ENCODE data around the gene FCRL5. TPM values are rescaled to one million over a fixed set of nuclear protein-coding genes. Genes with fewer than 3 reads are reported as not detected.

Gene FCRL5
- total and polyA plus RNA-seq, 9 of the 15 experiments (the other 6 are each of a cell fraction or from before 2014, with no cell fraction given): not detected

DNA sequence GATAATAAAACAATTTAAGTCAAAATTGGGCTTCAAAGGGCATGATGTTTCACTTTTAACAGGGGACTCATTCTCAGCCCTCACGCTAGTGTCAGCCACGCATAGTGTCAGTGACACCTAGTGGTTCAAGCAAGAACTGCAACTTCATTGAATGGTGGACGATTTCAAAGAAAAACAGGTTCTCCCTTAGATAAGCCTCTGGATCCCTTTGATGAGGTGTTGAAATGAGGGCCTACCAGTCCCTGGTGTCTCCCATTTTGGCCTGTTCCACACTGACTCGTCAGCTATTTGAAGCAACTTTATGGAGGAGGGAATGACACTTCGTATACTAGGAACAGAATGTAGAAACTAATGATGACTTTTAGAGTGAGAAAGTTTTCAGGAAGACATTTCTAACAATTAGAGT lies 56.2 kb downstream of the FCRL5 start (continued):
- TF ChIP-seq ADNP (tag; IDR thresholded peaks at IDR 0.05) (no peak), JUND (IDR thresholded peaks at IDR 0.05; ENCODE audit: borderline replicate concordance, low read depth, low read length) (peak; percentile 43; the same call in 1 of the 2 replicates), JUND (tag; IDR thresholded peaks at IDR 0.05; ENCODE audit: borderline replicate concordance, low read depth, low read length) (no peak), SAFB (IDR thresholded peaks at IDR 0.05; ENCODE audit: borderline replicate concordance, low read depth, low read length) (no peak), KLF16 (IDR thresholded peaks at IDR 0.05) (0 out of 2 replicates have a peak, but pooled peaks have one; percentile 15), STAG1 (CRISPR knock-in tag; IDR thresholded peaks at IDR 0.05; ENCODE audit: borderline replicate concordance) (peak; percentile 82), NFYB (IDR thresholded peaks at IDR 0.05; ENCODE audit: extremely low read depth, insufficient read length) (no peak), NFE2 (IDR thresholded peaks at IDR 0.05; ENCODE audit: low read depth) (peak; percentile 35; the same call in 1 of the 2 replicates), FUS (optimal IDR thresholded peaks at IDR 0.05; ENCODE audit: low read depth, low read length) (no peak), ZNF561 (CRISPR knock-in tag; conservative IDR thresholded peaks at IDR 0.05) (no peak), TEAD4 (IDR thresholded peaks at IDR 0.05; ENCODE audit: low read length) (peak; percentile 51; the same call in 1 of the 2 replicates), TEAD4 (CRISPR knock-in tag; IDR thresholded peaks at IDR 0.05; ENCODE audit: borderline replicate concordance) (no peak), DNMT1 (IDR thresholded peaks at IDR 0.05) (no peak), MXI1 (IDR thresholded peaks at IDR 0.05; ENCODE audit: low read depth, low read length) (no peak), CTCF (IDR thresholded peaks at IDR 0.05 in 2 of 3, conservative IDR thresholded peaks at IDR 0.05 in 1 of 3; ENCODE audit: insufficient read depth in 2 of 3, low read depth in 1 of 3, low read length in 3 of 3) (peak; percentile 77 to 86 (median 85))
- TF ChIP-seq, protein P1, sequence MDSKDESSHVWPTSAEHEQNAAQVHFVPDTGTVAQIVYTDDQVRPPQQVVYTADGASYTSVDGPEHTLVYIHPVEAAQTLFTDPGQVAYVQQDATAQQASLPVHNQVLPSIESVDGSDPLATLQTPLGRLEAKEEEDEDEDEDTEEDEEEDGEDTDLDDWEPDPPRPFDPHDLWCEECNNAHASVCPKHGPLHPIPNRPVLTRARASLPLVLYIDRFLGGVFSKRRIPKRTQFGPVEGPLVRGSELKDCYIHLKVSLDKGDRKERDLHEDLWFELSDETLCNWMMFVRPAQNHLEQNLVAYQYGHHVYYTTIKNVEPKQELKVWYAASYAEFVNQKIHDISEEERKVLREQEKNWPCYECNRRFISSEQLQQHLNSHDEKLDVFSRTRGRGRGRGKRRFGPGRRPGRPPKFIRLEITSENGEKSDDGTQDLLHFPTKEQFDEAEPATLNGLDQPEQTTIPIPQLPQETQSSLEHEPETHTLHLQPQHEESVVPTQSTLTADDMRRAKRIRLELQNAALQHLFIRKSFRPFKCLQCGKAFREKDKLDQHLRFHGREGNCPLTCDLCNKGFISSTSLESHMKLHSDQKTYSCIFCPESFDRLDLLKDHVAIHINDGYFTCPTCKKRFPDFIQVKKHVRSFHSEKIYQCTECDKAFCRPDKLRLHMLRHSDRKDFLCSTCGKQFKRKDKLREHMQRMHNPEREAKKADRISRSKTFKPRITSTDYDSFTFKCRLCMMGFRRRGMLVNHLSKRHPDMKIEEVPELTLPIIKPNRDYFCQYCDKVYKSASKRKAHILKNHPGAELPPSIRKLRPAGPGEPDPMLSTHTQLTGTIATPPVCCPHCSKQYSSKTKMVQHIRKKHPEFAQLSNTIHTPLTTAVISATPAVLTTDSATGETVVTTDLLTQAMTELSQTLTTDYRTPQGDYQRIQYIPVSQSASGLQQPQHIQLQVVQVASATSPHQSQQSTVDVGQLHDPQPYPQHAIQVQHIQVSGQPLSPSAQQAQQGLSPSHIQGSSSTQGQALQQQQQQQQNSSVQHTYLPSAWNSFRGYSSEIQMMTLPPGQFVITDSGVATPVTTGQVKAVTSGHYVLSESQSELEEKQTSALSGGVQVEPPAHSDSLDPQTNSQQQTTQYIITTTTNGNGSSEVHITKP (IDR thresholded peaks at IDR 0.05; ENCODE audit: partially characterized antibody): peak; percentile 53
- TF ChIP-seq, protein P2, sequence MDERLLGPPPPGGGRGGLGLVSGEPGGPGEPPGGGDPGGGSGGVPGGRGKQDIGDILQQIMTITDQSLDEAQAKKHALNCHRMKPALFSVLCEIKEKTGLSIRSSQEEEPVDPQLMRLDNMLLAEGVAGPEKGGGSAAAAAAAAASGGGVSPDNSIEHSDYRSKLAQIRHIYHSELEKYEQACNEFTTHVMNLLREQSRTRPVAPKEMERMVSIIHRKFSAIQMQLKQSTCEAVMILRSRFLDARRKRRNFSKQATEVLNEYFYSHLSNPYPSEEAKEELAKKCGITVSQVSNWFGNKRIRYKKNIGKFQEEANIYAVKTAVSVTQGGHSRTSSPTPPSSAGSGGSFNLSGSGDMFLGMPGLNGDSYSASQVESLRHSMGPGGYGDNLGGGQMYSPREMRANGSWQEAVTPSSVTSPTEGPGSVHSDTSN (CRISPR knock-in tag; IDR thresholded peaks at IDR 0.05; ENCODE audit: low read depth): no peak
- TF ChIP-seq, protein P2 (tag; conservative IDR thresholded peaks at IDR 0.05; ENCODE audit: low read depth): peak; percentile 84
- TF ChIP-seq, protein P3, sequence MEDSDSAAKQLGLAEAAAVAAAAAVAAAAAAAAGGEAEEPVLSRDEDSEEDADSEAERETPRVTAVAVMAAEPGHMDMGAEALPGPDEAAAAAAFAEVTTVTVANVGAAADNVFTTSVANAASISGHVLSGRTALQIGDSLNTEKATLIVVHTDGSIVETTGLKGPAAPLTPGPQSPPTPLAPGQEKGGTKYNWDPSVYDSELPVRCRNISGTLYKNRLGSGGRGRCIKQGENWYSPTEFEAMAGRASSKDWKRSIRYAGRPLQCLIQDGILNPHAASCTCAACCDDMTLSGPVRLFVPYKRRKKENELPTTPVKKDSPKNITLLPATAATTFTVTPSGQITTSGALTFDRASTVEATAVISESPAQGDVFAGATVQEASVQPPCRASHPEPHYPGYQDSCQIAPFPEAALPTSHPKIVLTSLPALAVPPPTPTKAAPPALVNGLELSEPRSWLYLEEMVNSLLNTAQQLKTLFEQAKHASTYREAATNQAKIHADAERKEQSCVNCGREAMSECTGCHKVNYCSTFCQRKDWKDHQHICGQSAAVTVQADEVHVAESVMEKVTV (CRISPR knock-in tag; IDR thresholded peaks at IDR 0.05): peak; percentile 51; the same call in 1 of the 2 replicates

All from K562 (cell line).